ENCODE data around the gene WWOX. TPM values are rescaled to one million over a fixed set of nuclear protein-coding genes. Genes with fewer than 3 reads are reported as not detected.

Gene WWOX
- total and polyA plus RNA-seq, 2 experiments from 2014 or later = 17.0 to 39.8 TPM

GRCh38 chr16:78478267-78478861 lies 378.9 kb downstream of the WWOX start:
- H2AFZ ChIP-seq = no peak overlapping the region
- WGBS (ENCODE audit: low lambda C conversion rate, missing lambda C conversion rate) = 72% methylated on average over 7 of the region's 7 CpGs

GRCh38 chr16:78479723-78480122 lies 380.3 kb downstream of the WWOX start:
- no peaks in the 10 kb centered on the region for H3K27me3 ChIP-seq
- H3K4me3 ChIP-seq = no peak overlapping the region
- TF ChIP-seq, protein P1, sequence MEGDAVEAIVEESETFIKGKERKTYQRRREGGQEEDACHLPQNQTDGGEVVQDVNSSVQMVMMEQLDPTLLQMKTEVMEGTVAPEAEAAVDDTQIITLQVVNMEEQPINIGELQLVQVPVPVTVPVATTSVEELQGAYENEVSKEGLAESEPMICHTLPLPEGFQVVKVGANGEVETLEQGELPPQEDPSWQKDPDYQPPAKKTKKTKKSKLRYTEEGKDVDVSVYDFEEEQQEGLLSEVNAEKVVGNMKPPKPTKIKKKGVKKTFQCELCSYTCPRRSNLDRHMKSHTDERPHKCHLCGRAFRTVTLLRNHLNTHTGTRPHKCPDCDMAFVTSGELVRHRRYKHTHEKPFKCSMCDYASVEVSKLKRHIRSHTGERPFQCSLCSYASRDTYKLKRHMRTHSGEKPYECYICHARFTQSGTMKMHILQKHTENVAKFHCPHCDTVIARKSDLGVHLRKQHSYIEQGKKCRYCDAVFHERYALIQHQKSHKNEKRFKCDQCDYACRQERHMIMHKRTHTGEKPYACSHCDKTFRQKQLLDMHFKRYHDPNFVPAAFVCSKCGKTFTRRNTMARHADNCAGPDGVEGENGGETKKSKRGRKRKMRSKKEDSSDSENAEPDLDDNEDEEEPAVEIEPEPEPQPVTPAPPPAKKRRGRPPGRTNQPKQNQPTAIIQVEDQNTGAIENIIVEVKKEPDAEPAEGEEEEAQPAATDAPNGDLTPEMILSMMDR (IDR thresholded peaks at IDR 0.05; ENCODE audit: poor library complexity) = no peak
- TF ChIP-seq EZH2 (IDR thresholded peaks at IDR 0.05; ENCODE audit: borderline replicate concordance) = no peak
- TF ChIP-seq EZH2phosphoT487 (IDR thresholded peaks at IDR 0.05; ENCODE audit: low read depth, severe bottlenecking, unreplicated experiment) = no peak
- no peaks in the 10 kb centered on the region for H4K20me1 ChIP-seq (ENCODE audit: insufficient read depth, poor library complexity, severe bottlenecking)
- H3K79me2 ChIP-seq = no peaks in the 10 kb centered on the region
- H3K27ac ChIP-seq = no peak overlapping the region
- no peaks in the 10 kb centered on the region for H3K4me1 ChIP-seq (ENCODE audit: insufficient read depth)
- H2AFZ ChIP-seq = no peak overlapping the region
- 94% methylated on average over 2 of the region's 2 CpGs for WGBS (ENCODE audit: low lambda C conversion rate, missing lambda C conversion rate)
- DNase-seq (ENCODE audit: low spot score) = no peak
- H3K36me3 ChIP-seq (replicated peaks; ENCODE audit: insufficient read depth, low read depth) = no peaks in the 10 kb centered on the region
- H3K9me3 ChIP-seq (ENCODE audit: low read depth) = no peaks in the 10 kb centered on the region
- H3K9me2 ChIP-seq (replicated peaks; ENCODE audit: insufficient read depth) = no peaks in the 10 kb centered on the region
- no peak overlapping the region for H3K4me2 ChIP-seq

More at GRCh38 chr16:78478267-78478861, 378.9 kb downstream of the WWOX start:
- no peaks in the 10 kb centered on the region for H3K9me2 ChIP-seq (replicated peaks; ENCODE audit: insufficient read depth)
- DNase-seq (ENCODE audit: low spot score) = no peak
- H3K4me1 ChIP-seq (ENCODE audit: insufficient read depth) = no peaks in the 10 kb centered on the region
- no peak overlapping the region for H3K4me2 ChIP-seq
- no peaks in the 10 kb centered on the region for H3K36me3 ChIP-seq (replicated peaks; ENCODE audit: insufficient read depth, low read depth)
- no peak overlapping the region for H3K27ac ChIP-seq
- H3K4me3 ChIP-seq = no peak overlapping the region
- TF ChIP-seq, protein P1 (IDR thresholded peaks at IDR 0.05; ENCODE audit: poor library complexity) = no peak
- TF ChIP-seq EZH2phosphoT487 (IDR thresholded peaks at IDR 0.05; ENCODE audit: low read depth, severe bottlenecking, unreplicated experiment) = no peak
- no peak for TF ChIP-seq EZH2 (IDR thresholded peaks at IDR 0.05; ENCODE audit: borderline replicate concordance)
- H4K20me1 ChIP-seq (ENCODE audit: insufficient read depth, poor library complexity, severe bottlenecking) = no peaks in the 10 kb centered on the region
- H3K27me3 ChIP-seq = no peaks in the 10 kb centered on the region
- no peaks in the 10 kb centered on the region for H3K79me2 ChIP-seq
- H3K9me3 ChIP-seq (ENCODE audit: low read depth) = no peaks in the 10 kb centered on the region

DNA sequence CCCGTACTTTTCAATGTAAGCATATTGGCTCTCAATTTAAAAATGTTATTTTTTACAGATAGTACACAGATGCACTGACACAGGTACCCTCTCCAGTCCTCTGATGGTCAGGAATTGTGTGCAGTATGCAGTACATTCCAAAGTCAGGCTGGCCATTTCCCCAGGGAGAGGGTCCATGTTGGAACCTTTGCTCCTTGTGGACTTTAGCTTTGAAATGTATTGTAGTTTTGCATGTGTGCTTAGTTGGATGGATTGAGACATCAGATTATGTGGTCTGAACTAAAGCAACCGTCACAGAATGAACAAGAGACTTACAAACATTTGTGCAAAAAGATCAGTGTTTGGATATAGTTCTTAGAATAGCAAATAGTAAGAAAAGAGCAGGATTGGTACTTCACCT lies 381.1 kb downstream of the WWOX start:
- no peak for DNase-seq (ENCODE audit: low spot score)
- Histone ChIP-seq H4K20me1 (ENCODE audit: insufficient read depth, poor library complexity, severe bottlenecking) (no peaks in the 10 kb centered on the region), H3K79me2 (no peaks in the 10 kb centered on the region), H3K9me2 (replicated peaks; ENCODE audit: insufficient read depth) (no peaks in the 10 kb centered on the region), H3K27ac (no peak overlapping the region), H3K4me2 (no peak overlapping the region), H2AFZ (no peak overlapping the region), H3K9me3 (ENCODE audit: low read depth) (no peaks in the 10 kb centered on the region), H3K4me1 (ENCODE audit: insufficient read depth) (no peaks in the 10 kb centered on the region), H3K36me3 (replicated peaks; ENCODE audit: insufficient read depth, low read depth) (no peaks in the 10 kb centered on the region), H3K27me3 (no peaks in the 10 kb centered on the region), H3K4me3 (no peak overlapping the region)
- TF ChIP-seq EZH2 (IDR thresholded peaks at IDR 0.05; ENCODE audit: borderline replicate concordance) = no peak
- no peak for TF ChIP-seq EZH2phosphoT487 (IDR thresholded peaks at IDR 0.05; ENCODE audit: low read depth, severe bottlenecking, unreplicated experiment)
- TF ChIP-seq, protein P1 (IDR thresholded peaks at IDR 0.05; ENCODE audit: poor library complexity) = no peak
- WGBS (ENCODE audit: low lambda C conversion rate, missing lambda C conversion rate) = 80% methylated on average over 2 of the region's 2 CpGs

All from hepatocyte (in vitro differentiated cells).